Measurements from ENCODE around the gene HTR5A.

The HTR5A gene

DNA sequence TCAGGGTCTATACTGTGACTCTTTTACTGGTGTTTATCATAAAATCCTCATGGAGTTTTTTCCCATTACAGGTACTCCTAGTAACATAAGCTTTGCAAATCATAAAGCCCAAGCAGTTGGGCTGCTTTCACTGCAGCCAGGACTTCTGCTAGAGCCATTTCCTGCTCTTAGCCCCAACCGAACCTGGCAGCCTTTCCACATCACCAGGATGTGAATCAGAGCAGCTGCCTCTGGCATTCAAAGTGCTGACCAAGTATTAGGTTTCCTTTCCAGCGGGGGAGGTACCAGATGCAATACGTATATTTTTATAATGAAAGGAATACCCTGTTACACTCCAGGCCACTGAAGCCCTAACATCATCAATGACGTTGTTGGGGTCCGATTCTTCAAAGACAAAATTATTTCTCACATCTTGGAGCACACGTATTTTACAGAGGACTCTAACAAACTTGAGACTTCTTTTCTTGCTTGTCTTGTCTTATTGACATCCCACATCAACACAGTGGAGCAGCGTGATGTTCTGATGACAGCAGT, 3.6 kb upstream of the HTR5A start:
- Histone ChIP-seq H3F3A (ENCODE audit: control insufficient read depth, insufficient read depth) (no peaks in the 10 kb centered on the region), H3K4me1 (ENCODE audit: control insufficient read depth, low read length) (no peaks in the 10 kb centered on the region), H3K9me2 (replicated peaks; ENCODE audit: control insufficient read depth, low read length) (no peaks in the 10 kb centered on the region), H3K27ac (ENCODE audit: low read depth, low read length) (no peak overlapping the region), H3K4me3 (ENCODE audit: low read length) (no peak overlapping the region), H3K79me2 (ENCODE audit: control insufficient read depth, low read length) (no peaks in the 10 kb centered on the region), H3K9me3 (ENCODE audit: control insufficient read depth, insufficient read depth, low read length) (peaks cover 2% of the 10 kb centered on the region; the same call in 1 of the 2 replicates), H3K27me3 (ENCODE audit: control insufficient read depth, low read length) (no peaks in the 10 kb centered on the region), H3K36me3 (ENCODE audit: control insufficient read depth, low read length) (no peaks in the 10 kb centered on the region), H4K20me1 (ENCODE audit: control insufficient read depth, insufficient read depth, low read depth, low read length) (no peaks in the 10 kb centered on the region), H3K4me2 (ENCODE audit: low read length) (no peak overlapping the region)
- TF ChIP-seq EZH2phosphoT487 (IDR thresholded peaks at IDR 0.05; ENCODE audit: borderline replicate concordance, low read length), result no peak
- TF ChIP-seq, protein P1, sequence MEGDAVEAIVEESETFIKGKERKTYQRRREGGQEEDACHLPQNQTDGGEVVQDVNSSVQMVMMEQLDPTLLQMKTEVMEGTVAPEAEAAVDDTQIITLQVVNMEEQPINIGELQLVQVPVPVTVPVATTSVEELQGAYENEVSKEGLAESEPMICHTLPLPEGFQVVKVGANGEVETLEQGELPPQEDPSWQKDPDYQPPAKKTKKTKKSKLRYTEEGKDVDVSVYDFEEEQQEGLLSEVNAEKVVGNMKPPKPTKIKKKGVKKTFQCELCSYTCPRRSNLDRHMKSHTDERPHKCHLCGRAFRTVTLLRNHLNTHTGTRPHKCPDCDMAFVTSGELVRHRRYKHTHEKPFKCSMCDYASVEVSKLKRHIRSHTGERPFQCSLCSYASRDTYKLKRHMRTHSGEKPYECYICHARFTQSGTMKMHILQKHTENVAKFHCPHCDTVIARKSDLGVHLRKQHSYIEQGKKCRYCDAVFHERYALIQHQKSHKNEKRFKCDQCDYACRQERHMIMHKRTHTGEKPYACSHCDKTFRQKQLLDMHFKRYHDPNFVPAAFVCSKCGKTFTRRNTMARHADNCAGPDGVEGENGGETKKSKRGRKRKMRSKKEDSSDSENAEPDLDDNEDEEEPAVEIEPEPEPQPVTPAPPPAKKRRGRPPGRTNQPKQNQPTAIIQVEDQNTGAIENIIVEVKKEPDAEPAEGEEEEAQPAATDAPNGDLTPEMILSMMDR (IDR thresholded peaks at IDR 0.05; ENCODE audit: low read depth, low read length, poor library complexity, severe bottlenecking), result no peak

DNA sequence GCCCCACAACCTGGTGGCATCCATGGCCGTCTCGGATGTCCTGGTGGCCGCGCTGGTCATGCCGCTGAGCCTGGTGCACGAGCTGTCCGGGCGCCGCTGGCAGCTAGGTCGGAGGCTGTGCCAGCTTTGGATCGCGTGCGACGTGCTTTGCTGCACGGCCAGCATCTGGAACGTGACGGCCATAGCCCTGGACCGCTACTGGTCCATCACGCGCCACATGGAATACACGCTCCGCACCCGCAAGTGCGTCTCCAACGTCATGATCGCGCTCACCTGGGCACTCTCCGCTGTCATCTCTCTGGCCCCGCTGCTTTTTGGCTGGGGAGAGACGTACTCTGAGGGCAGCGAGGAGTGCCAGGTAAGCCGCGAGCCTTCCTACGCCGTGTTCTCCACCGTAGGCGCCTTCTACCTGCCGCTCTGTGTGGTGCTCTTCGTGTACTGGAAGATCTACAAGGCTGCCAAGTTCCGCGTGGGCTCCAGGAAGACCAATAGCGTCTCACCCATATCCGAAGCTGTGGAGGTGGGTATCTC, 1.1 kb downstream of the HTR5A start:
- Histone ChIP-seq H3K4me3 (ENCODE audit: low read length) (no peak overlapping the region), H3K27me3 (ENCODE audit: control insufficient read depth, low read length) (peaks cover 5% of the 10 kb centered on the region; the same call in 1 of the 2 replicates), H4K20me1 (ENCODE audit: control insufficient read depth, insufficient read depth, low read depth, low read length) (no peaks in the 10 kb centered on the region), H3K36me3 (ENCODE audit: control insufficient read depth, low read length) (no peaks in the 10 kb centered on the region), H3K4me2 (ENCODE audit: low read length) (no peak overlapping the region), H3K9me2 (replicated peaks; ENCODE audit: control insufficient read depth, low read length) (no peaks in the 10 kb centered on the region), H3K79me2 (ENCODE audit: control insufficient read depth, low read length) (no peaks in the 10 kb centered on the region), H3K4me1 (ENCODE audit: control insufficient read depth, low read length) (no peaks in the 10 kb centered on the region), H3K9me3 (ENCODE audit: control insufficient read depth, insufficient read depth, low read length) (peaks cover 2% of the 10 kb centered on the region; the same call in 1 of the 2 replicates), H3F3A (ENCODE audit: control insufficient read depth, insufficient read depth) (no peaks in the 10 kb centered on the region), H3K27ac (ENCODE audit: low read depth, low read length) (no peak overlapping the region)
- TF ChIP-seq EZH2phosphoT487 (IDR thresholded peaks at IDR 0.05; ENCODE audit: borderline replicate concordance, low read length), result no peak
- TF ChIP-seq, protein P1 (IDR thresholded peaks at IDR 0.05; ENCODE audit: low read depth, low read length, poor library complexity, severe bottlenecking), result no peak

DNA sequence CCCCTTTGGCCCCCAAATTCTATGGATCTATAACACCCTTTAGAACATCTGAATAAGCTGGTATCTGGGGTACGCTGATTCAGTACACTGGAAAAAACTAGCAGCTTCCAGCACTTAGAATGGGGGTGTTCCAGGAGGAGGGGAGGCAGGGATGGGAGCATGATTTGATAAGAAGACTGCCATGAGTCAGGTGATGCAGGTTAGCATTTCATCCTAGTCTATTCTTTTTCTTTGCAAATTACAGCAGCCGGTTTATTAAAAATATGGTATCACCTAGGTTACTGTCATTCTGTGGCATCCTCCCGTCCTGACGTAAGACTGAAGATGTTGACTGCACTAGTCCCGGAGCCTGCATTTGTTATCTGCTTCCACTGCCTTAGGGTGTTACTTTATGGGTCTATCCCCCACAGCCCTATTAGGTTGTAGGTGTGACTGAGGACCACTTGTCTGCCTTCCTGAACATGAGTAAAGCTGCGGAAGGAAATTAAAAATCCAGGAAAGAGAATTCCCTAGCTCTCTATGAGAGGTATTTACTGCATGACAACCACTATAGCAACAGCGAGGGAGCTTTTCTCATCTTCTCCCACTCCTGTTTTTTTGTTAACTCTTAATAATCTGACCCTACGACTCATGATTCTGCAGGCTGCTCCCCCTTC, 1.9 kb downstream of the HTR5A start:
- no peak overlapping the region for H3K4me2 ChIP-seq (ENCODE audit: low read length)
- no peak overlapping the region for H3K27ac ChIP-seq (ENCODE audit: low read depth, low read length)
- H3K36me3 ChIP-seq (ENCODE audit: control insufficient read depth, low read length), result no peaks in the 10 kb centered on the region
- peaks cover 5% of the 10 kb centered on the region; the same call in 1 of the 2 replicates for H3K27me3 ChIP-seq (ENCODE audit: control insufficient read depth, low read length)
- TF ChIP-seq EZH2phosphoT487 (IDR thresholded peaks at IDR 0.05; ENCODE audit: borderline replicate concordance, low read length), result no peak
- TF ChIP-seq, protein P1 (IDR thresholded peaks at IDR 0.05; ENCODE audit: low read depth, low read length, poor library complexity, severe bottlenecking), result no peak
- peaks cover 2% of the 10 kb centered on the region; the same call in 1 of the 2 replicates for H3K9me3 ChIP-seq (ENCODE audit: control insufficient read depth, insufficient read depth, low read length)
- no peak overlapping the region for H3K4me3 ChIP-seq (ENCODE audit: low read length)
- no peaks in the 10 kb centered on the region for H3K79me2 ChIP-seq (ENCODE audit: control insufficient read depth, low read length)
- H3F3A ChIP-seq (ENCODE audit: control insufficient read depth, insufficient read depth), result no peaks in the 10 kb centered on the region
- H4K20me1 ChIP-seq (ENCODE audit: control insufficient read depth, insufficient read depth, low read depth, low read length), result no peaks in the 10 kb centered on the region
- H3K4me1 ChIP-seq (ENCODE audit: control insufficient read depth, low read length), result no peaks in the 10 kb centered on the region
- H3K9me2 ChIP-seq (replicated peaks; ENCODE audit: control insufficient read depth, low read length), result no peaks in the 10 kb centered on the region

Data from DOHH2 (cell line).